Mucosa of descending colon (tissue), 3 donors: ENCODE measurements around the gene KRT75. TPM values are rescaled to one million over a fixed set of nuclear protein-coding genes. Genes with fewer than 3 reads are reported as not detected.
A peak's percentile ranks its signal among the peaks of the same experiment; 100 is the strongest.

Experiments used
- ATAC-seq: fragments of 200-7000 bp; cut with Tn5 transposase; one replicate; pipeline ENCODE4 v1.9.1; 2020; ENCODE audit warnings: mild to moderate bottlenecking, moderate library complexity
- DNase-seq, 3 donors: peaks; one replicate each; pipeline ENCODE4 v3.0.0-alpha.2; 2020
- H3K36me3 ChIP-seq: fragments of 200-600 bp; one replicate; pipeline ENCODE4 v1.8.0; 2021; ENCODE audit warnings: low read depth, mild to moderate bottlenecking
- H3K4me1 ChIP-seq: fragments of 200-600 bp; one replicate; pipeline ENCODE4 v1.8.0; 2021; ENCODE audit warnings: low read depth, mild to moderate bottlenecking
- H3K4me3 ChIP-seq: fragments of 200-600 bp; one replicate; pipeline ENCODE4 v1.8.0; 2021; ENCODE audit warnings: mild to moderate bottlenecking
- H3K9me3 ChIP-seq: fragments of 200-600 bp; one replicate; pipeline ENCODE4 v1.8.0; 2021; ENCODE audit warnings: mild to moderate bottlenecking
- CTCF ChIP-seq: fragments of 200-600 bp; IDR thresholded peaks from one replicate; pipeline ENCODE4 v1.8.0; 2022; ENCODE audit warnings: antibody characterized with exemption, mild to moderate bottlenecking
- intact Hi-C, 2 donors: fragments of 100-400 bp; cut with DNase I in 1 of 2; cut with micrococcal nuclease in 1 of 2; formaldehyde crosslinking; loops; one replicate each; pipeline versions ENCODE4 v1.11.0 to v1.11.1; 2022; cut with DNase I, micrococcal nuclease
- total RNA-seq, 3 donors: library from RNA; stranded (reverse); fragmentation: NEBNext Ultra II Directional in 2 of 3; extraction: Animal tissue kit (Norgen Biotek cat#: 25700) in 2 of 3; gene quantifications; one replicate each; pipeline versions ENCODE4 v1.2.1 to v1.2.4, GENCODE V29; 2021 to 2023
- donor health status: DM: no; HTN: no; CAD: no; lungs with moderate emphysema.
- donor health status: DM: no; HTN: no; CAD: no.
- donor health status: DM: no; HTN: yes; CAD: no.

KRT75 gene
- total RNA-seq, 3 donors from 2014 or later = not detected

- Histone ChIP-seq H3K4me3 (no peak overlapping the region), H3K9me3 (no peaks in the 10 kb centered on the region), H3K4me1 (no peaks in the 10 kb centered on the region), H3K36me3 (no peaks in the 10 kb centered on the region)
- peak; percentile 61 for ATAC-seq
- no peak for TF ChIP-seq CTCF
- peak in 2 of 3 donors; percentile 41 to 49 for DNase-seq
- intact Hi-C loops = no loop called here
These were observed 38.3 kb downstream of the KRT75 start for GRCh38 chr12:52395761-52396434.

DNA sequence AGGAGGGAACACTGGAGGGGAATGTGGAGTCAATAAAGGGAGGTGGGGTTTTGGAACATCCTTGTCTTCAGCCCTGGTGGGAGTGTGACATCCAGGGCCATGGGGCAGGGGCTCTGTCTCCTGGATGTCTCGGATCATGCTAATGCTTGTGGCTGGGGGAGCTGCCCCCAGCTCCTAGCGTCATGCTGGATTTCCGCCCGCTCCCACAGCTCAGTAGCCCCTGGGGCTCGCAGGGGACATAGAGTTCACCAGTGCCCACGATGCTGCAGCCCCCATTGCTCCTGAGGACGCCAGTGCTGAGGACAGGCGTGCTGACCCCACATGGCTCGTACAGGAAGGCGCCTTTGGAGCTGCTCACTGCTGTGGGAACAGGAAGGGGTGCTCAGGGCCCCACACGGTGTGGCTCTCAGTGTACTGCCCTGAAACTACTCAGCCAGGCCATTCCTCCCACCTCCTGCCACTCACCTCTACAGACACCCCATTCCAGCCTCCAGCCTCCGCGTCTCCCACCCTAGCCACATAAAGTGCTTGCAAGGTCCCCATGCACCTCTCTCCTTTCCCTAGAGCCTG lies 39.2 kb downstream of the KRT75 start:
- no peak for TF ChIP-seq CTCF
- no peaks in the 10 kb centered on the region for H3K36me3 ChIP-seq
- no peaks in the 10 kb centered on the region for H3K4me1 ChIP-seq
- ATAC-seq (no peak), DNase-seq (peak in 1 of 3 donors; percentile 10)
- H3K9me3 ChIP-seq = no peaks in the 10 kb centered on the region
- intact Hi-C loops = no loop called here
- no peak overlapping the region for H3K4me3 ChIP-seq

DNA sequence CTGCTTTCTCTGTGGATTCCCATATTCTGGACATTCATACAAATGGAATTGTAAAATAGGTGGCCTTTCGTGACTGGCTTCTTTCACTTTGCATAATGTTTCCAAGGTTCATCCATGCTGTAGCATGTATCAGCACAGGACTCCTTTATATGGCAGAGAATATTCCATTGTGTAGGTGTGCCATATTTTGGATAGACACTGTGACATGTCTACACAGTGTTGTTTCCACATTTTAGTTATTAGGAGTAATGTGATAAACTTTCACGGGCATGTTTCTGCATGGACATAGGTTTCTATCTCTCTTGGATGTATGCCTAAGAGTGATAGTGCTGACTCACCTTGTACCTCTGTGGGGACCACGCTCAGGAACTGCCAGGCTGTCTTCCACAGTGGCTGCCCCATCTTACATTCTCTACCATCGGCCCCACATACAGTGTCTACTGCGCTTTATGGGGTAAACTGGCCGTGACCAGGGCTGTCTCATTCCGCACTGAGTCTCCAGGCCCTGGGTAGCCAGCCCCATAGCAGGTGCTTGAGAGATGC lies 41.6 kb downstream of the KRT75 start:
- DNase-seq (peak in 1 of 3 donors; percentile 1), ATAC-seq (no peak)
- TF ChIP-seq CTCF = no peak
- Histone ChIP-seq H3K36me3 (no peaks in the 10 kb centered on the region), H3K4me1 (no peaks in the 10 kb centered on the region), H3K9me3 (no peaks in the 10 kb centered on the region), H3K4me3 (no peak overlapping the region)
- intact Hi-C loops = no loop called here

DNA sequence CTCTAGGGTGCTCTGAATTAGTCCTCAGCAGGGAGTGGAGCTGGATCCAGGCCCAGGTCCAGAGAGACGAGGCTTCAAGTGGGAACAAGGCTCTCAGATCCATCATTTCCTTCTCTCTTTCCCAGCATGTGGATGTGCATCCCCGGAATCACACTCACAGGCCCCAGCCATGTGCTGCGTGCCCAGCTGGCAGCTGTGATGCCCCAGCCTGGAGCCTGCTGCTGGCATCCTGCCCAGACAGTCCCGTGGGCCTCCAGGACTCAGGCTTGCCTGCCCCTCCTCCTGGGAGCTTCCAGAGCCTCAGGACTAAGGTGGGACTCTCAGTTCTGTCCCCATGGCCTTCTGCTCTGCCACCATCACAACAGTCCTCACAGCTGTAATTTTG lies 42.6 kb downstream of the KRT75 start:
- no peak for TF ChIP-seq CTCF
- no peaks in the 10 kb centered on the region for H3K9me3 ChIP-seq
- no peaks in the 10 kb centered on the region for H3K36me3 ChIP-seq
- no peaks in the 10 kb centered on the region for H3K4me1 ChIP-seq
- DNase-seq (peak in 1 of 3 donors; percentile 51), ATAC-seq (peak; percentile 42)
- no peak overlapping the region for H3K4me3 ChIP-seq
- intact Hi-C loops = no loop called here

GRCh38 chr12:52390739-52391617 lies 43.2 kb downstream of the KRT75 start:
- peak; percentile 47 for ATAC-seq
- peak in 2 of 3 donors; percentile 38 to 46 for DNase-seq
- intact Hi-C loops = no loop called here
- Histone ChIP-seq H3K4me3 (no peak overlapping the region), H3K4me1 (no peaks in the 10 kb centered on the region), H3K9me3 (no peaks in the 10 kb centered on the region), H3K36me3 (no peaks in the 10 kb centered on the region)
- TF ChIP-seq CTCF = no peak
